Neuronal stem cell (in vitro differentiated cells): ENCODE measurements around the gene HECW1.

Experiments
- DNase-seq: peaks from one replicate; pipeline ENCODE4 v3.0.0-alpha.2; 2013; ENCODE audit warnings: low spot score
- H2AFZ ChIP-seq: one replicate; pipeline ENCODE4 v1.6.1; 2013; ENCODE audit warnings: mild to moderate bottlenecking, low read length, inconsistent platforms
- H2AK5ac ChIP-seq: 2 replicates; pipeline ENCODE4 v1.6.1; 2013; ENCODE audit warnings: low read depth, mild to moderate bottlenecking, inconsistent platforms, low read length, moderate library complexity, mixed read lengths
- H2BK120ac ChIP-seq: 2 replicates; pipeline ENCODE4 v1.6.1; 2013; ENCODE audit warnings: low read depth, mild to moderate bottlenecking, inconsistent platforms, low read length, moderate library complexity, mixed read lengths
- H2BK12ac ChIP-seq: one replicate; pipeline ENCODE4 v1.6.1; 2013; ENCODE audit warnings: low read length, inconsistent platforms
- H2BK15ac ChIP-seq: 2 replicates; pipeline ENCODE4 v1.6.1; 2013; ENCODE audit warnings: mild to moderate bottlenecking, low read length, inconsistent platforms, mixed read lengths
- H2BK5ac ChIP-seq: one replicate; pipeline ENCODE4 v1.6.1; 2013; ENCODE audit warnings: inconsistent platforms, mild to moderate bottlenecking, low read length, moderate library complexity
- H3K14ac ChIP-seq: one replicate; pipeline ENCODE4 v1.6.1; 2013; ENCODE audit warnings: low read length, inconsistent platforms
- H3K18ac ChIP-seq: 2 replicates; pipeline ENCODE4 v1.6.1; 2013; ENCODE audit warnings: low read length, inconsistent platforms
- H3K23ac ChIP-seq: 2 replicates; pipeline ENCODE4 v1.6.1; 2013; ENCODE audit warnings: low read depth, mild to moderate bottlenecking, mixed read lengths, low read length, inconsistent platforms; ENCODE audit not compliant: poor library complexity
- H3K27ac ChIP-seq: replicated peaks from 3 replicates; pipeline ENCODE4 v1.5.1; 2013; ENCODE audit warnings: low read length, inconsistent platforms
- H3K27me3 ChIP-seq, 3 experiments: 2 replicates each; pipeline ENCODE4 v1.6.1; 2013; ENCODE audit warnings: low read length in 3 of 3, mild to moderate bottlenecking in 2 of 3, inconsistent platforms in 1 of 3, low read depth in 1 of 3, mixed read lengths in 1 of 3, moderate library complexity in 1 of 3; ENCODE audit not compliant: control insufficient read depth in 3 of 3, insufficient read depth in 3 of 3
- H3K36me3 ChIP-seq, 2 donors: replicated peaks in 1 of 2; 2 replicates each; pipeline ENCODE4 v1.6.1; 2013; ENCODE audit warnings: low read length in 2 of 2; ENCODE audit not compliant: control insufficient read depth in 2 of 2, insufficient read depth in 2 of 2
- H3K4ac ChIP-seq: 2 replicates; pipeline ENCODE4 v1.6.1; 2013; ENCODE audit warnings: inconsistent platforms, mild to moderate bottlenecking, low read length, moderate library complexity
- H3K4me1 ChIP-seq, 2 donors: 1 replicate in 1 of 2; 2 replicates in 1 of 2; pipeline ENCODE4 v1.6.1; 2013; ENCODE audit warnings: low read length in 2 of 2, low read depth in 1 of 2; ENCODE audit not compliant: control insufficient read depth in 2 of 2, insufficient read depth in 1 of 2
- H3K4me2 ChIP-seq: one replicate; pipeline ENCODE4 v1.6.1; 2013; ENCODE audit warnings: mild to moderate bottlenecking, low read length, inconsistent platforms; ENCODE audit not compliant: insufficient read depth, poor library complexity, severe bottlenecking
- H3K4me3 ChIP-seq, 2 donors: 2 replicates each; pipeline ENCODE4 v1.5.1; 2013; ENCODE audit warnings: low read length in 2 of 2, mild to moderate bottlenecking in 2 of 2, inconsistent platforms in 1 of 2, moderate library complexity in 1 of 2
- H3K79me1 ChIP-seq: one replicate; pipeline ENCODE4 v1.6.1; 2013; ENCODE audit warnings: low read depth, mild to moderate bottlenecking, inconsistent platforms, low read length, moderate library complexity
- H3K9ac ChIP-seq: one replicate; pipeline ENCODE4 v1.6.1; 2013; ENCODE audit warnings: mild to moderate bottlenecking, low read depth, low read length, inconsistent platforms; ENCODE audit not compliant: poor library complexity
- H3K9me3 ChIP-seq, 2 donors: replicated peaks in 1 of 2; 2 replicates each; pipeline versions ENCODE3 to v1.6.1; 2013; ENCODE audit warnings: low read length in 2 of 2, mild to moderate bottlenecking in 2 of 2, inconsistent platforms in 1 of 2, low read depth in 1 of 2, mixed read lengths in 1 of 2, moderate library complexity in 1 of 2; ENCODE audit not compliant: control insufficient read depth in 2 of 2, insufficient read depth in 1 of 2
- H4K8ac ChIP-seq: one replicate; pipeline ENCODE4 v1.6.1; 2013; ENCODE audit warnings: low read depth, mild to moderate bottlenecking, inconsistent platforms, low read length, moderate library complexity
- H4K91ac ChIP-seq: one replicate; pipeline ENCODE4 v1.6.1; 2013; ENCODE audit warnings: low read length, low read depth, mild to moderate bottlenecking, inconsistent platforms; ENCODE audit not compliant: poor library complexity
- WGBS, 2 donors: extraction: QIAGEN DNeasy Blood & Tissue Kit; methylation state at CpG; one replicate each; pipeline ENCODE4 v1.1.7; 2013; ENCODE audit warnings: missing lambda C conversion rate in 2 of 2, mixed read lengths in 1 of 2; ENCODE audit not compliant: insufficient read length in 2 of 2, insufficient replicate concordance in 1 of 2; ENCODE audit errors: extremely low coverage in 2 of 2; 5-methylcytosine and 5-hydroxymethylcytosine counted together

Gene HECW1

DNA sequence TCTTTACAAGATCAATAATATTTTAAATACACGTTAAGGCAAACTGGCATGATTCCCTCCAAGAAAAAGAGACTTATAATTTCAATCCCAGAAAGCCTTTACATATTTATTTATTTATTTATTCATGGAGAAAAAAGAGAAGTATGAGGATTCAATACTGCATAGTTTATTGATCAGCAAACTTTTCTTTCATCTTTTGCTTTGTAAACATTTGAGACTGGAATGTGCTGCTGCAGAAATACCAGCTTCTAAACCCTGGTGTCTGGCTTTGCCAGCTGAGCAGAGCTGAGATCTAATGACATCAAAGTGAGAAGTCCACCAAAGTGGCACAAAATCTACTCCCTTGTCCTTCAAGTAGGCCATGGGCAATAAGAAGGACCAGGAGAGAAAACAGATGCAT, 376.8 kb downstream of the HECW1 start:
- Histone ChIP-seq H3K9me3 (no peaks in the 10 kb centered on the region), H2AK5ac (no peak overlapping the region), H3K27ac (no peak overlapping the region), H2BK15ac (no peak overlapping the region), H3K27me3 (no peaks in the 10 kb centered on the region), H2BK5ac (no peak overlapping the region), H3K14ac (no peak overlapping the region), H3K4me3 (no peak overlapping the region), H2BK12ac (no peak overlapping the region), H3K9ac (no peak overlapping the region), H3K36me3 (no peaks in the 10 kb centered on the region), H4K8ac (no peak overlapping the region), H3K79me1 (no peaks in the 10 kb centered on the region), H4K91ac (no peak overlapping the region), H3K23ac (no peak overlapping the region), H3K4ac (no peak overlapping the region), H2AFZ (peak overlapping the region; percentile 12), H3K18ac (no peak overlapping the region), H3K4me1 (no peaks in the 10 kb centered on the region), H2BK120ac (no peak overlapping the region), H3K4me2 (no peak overlapping the region)
- WGBS, 2 donors, result no CpG with 5 or more reads among the region's 1 CpG
- DNase-seq, result no peak

DNA sequence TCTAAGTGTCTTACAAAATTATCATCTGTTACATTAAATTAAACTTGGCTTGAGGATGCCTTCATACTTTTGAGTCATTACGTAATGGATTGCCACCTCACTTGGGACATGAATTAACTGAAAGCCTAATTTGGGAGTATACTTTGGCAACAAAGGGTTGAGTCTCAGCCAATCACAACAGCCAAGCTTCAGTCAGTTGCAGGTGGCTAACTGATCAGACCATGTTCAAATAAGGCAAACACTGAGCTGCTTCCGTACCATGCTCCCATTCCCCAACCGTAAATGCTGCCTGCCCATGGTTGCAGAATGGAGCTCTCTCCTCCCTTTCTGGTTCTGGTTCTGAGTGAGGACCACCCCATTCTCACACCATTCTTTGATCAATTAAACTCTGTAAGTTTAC, 377.6 kb downstream of the HECW1 start:
- Histone ChIP-seq H3K9me3 (peaks cover 0 to 2% of the 10 kb centered on the region in 2 donors), H3K14ac (no peak overlapping the region), H3K4ac (no peak overlapping the region), H3K4me2 (no peak overlapping the region), H3K4me3 (no peak overlapping the region), H4K8ac (no peak overlapping the region), H2BK15ac (no peak overlapping the region), H2BK12ac (no peak overlapping the region), H3K27ac (no peak overlapping the region), H2AK5ac (no peak overlapping the region), H4K91ac (no peak overlapping the region), H3K23ac (no peak overlapping the region), H3K36me3 (no peaks in the 10 kb centered on the region), H3K79me1 (no peaks in the 10 kb centered on the region), H3K27me3 (no peaks in the 10 kb centered on the region), H3K9ac (no peak overlapping the region), H2BK120ac (no peak overlapping the region), H2BK5ac (no peak overlapping the region), H3K18ac (no peak overlapping the region), H3K4me1 (no peaks in the 10 kb centered on the region), H2AFZ (no peak overlapping the region)
- WGBS, 2 donors, result no CpG with 5 or more reads among the region's 3 CpGs
- DNase-seq, result no peak

DNA sequence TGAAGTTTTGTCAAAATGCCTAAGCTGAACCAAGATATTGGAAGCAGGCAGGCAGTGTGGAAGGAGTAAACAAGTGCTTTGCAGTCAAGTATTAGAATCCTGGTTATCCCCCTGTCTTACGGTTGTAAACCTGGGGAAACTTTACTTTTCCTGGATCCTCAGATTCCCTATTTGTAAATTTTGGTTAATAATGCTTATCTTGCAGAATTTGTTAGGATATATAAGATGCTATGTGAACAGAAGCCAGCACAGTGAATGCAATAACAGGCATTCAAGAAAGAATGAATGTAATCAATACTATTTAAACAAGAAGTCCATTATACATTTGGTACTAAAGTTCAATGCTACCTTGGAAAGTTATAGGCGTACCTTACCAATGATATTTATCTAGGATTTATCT, 378.7 kb downstream of the HECW1 start:
- Histone ChIP-seq H2AFZ (no peak overlapping the region), H3K14ac (no peak overlapping the region), H3K18ac (no peak overlapping the region), H2BK5ac (no peak overlapping the region), H3K9ac (no peak overlapping the region), H3K4me3 (no peak overlapping the region), H2BK120ac (no peak overlapping the region), H3K4me2 (no peak overlapping the region), H2BK12ac (no peak overlapping the region), H3K23ac (no peak overlapping the region), H3K36me3 (no peaks in the 10 kb centered on the region), H3K27me3 (no peaks in the 10 kb centered on the region), H3K27ac (no peak overlapping the region), H3K4me1 (no peaks in the 10 kb centered on the region), H2AK5ac (no peak overlapping the region), H4K91ac (no peak overlapping the region), H2BK15ac (no peak overlapping the region), H3K79me1 (no peaks in the 10 kb centered on the region), H4K8ac (no peak overlapping the region), H3K4ac (no peak overlapping the region), H3K9me3 (peaks cover 0 to 2% of the 10 kb centered on the region in 2 donors)
- WGBS, 2 donors, result no CpG with 5 or more reads among the region's 2 CpGs
- DNase-seq, result no peak

- Histone ChIP-seq H3K18ac (no peak overlapping the region), H3K27me3 (no peaks in the 10 kb centered on the region), H3K9me3 (peaks cover 0 to 2% of the 10 kb centered on the region in 2 donors), H4K91ac (no peak overlapping the region), H3K14ac (no peak overlapping the region), H3K4me1 (no peaks in the 10 kb centered on the region), H2BK5ac (no peak overlapping the region), H2AK5ac (no peak overlapping the region), H3K27ac (no peak overlapping the region), H2BK15ac (no peak overlapping the region), H3K4ac (no peak overlapping the region), H3K4me2 (no peak overlapping the region), H3K9ac (no peak overlapping the region), H3K23ac (no peak overlapping the region), H2BK12ac (no peak overlapping the region), H2BK120ac (no peak overlapping the region), H3K79me1 (no peaks in the 10 kb centered on the region), H4K8ac (no peak overlapping the region), H2AFZ (no peak overlapping the region), H3K36me3 (no peaks in the 10 kb centered on the region), H3K4me3 (no peak overlapping the region)
- no peak for DNase-seq
- WGBS, 2 donors, result no CpG with 5 or more reads among the region's 2 CpGs
Observed at GRCh38 chr7:43491984-43492383, 379.5 kb downstream of the HECW1 start.
